PC-3 (cell line): ENCODE results near the gene ADAM12. TPM values are rescaled to one million over a fixed set of nuclear protein-coding genes. Genes with fewer than 3 reads are reported as not detected.
"Not testable (repeated sequence)": the region's sequence is repeated elsewhere in the genome, so short reads cannot be mapped to it uniquely, and the experiment has no call there.

ENCODE experiments used
- ATAC-seq: fragments of 200-7000 bp; cut with Tn5 transposase; 2 replicates; pipeline ENCODE4 v1.9.1; 2020; ENCODE audit warnings: mild to moderate bottlenecking, moderate library complexity
- BruUV-seq: library from RNA; stranded (reverse); fragments of 400-500 nt; replicated peaks from 2 replicates; lab custom pipeline; 2021; lab: Mats Ljungman, UMichigan
- CTCF ChIA-PET: fragments of 300-600 bp; sonication (Branson Sonifier 250); formaldehyde crosslinking; loops from one replicate; lab custom pipeline; 2022; ENCODE audit warnings: antibody characterized with exemption; lab: Charles Lee
- POLR2A ChIA-PET: fragments of 300-600 bp; sonication (Branson Sonifier 250); formaldehyde crosslinking; loops from one replicate; lab custom pipeline; 2022; ENCODE audit warnings: antibody characterized with exemption; ENCODE audit not compliant: unreplicated experiment; lab: Charles Lee
- DNase-seq: peaks from one replicate; pipeline ENCODE4 v3.0.0-alpha.2; 2015
- H2AFZ ChIP-seq: fragments of 300-600 bp; sonication (generic); 2 replicates; pipeline ENCODE4 v1.6.0; 2016; ENCODE audit warnings: antibody characterized with exemption, low read length
- H3F3A ChIP-seq: fragments of 300-600 bp; sonication (generic); one replicate; pipeline ENCODE4 v1.6.0; 2017; ENCODE audit warnings: antibody characterized with exemption, low read length, control low read depth, mild to moderate bottlenecking; ENCODE audit not compliant: unreplicated experiment
- H3K27ac ChIP-seq: fragments of 300-600 bp; sonication (generic); 2 replicates; pipeline ENCODE4 v1.5.1; 2016; ENCODE audit warnings: mild to moderate bottlenecking, low read length
- H3K27me3 ChIP-seq: fragments of 300-600 bp; sonication (generic); 2 replicates; pipeline ENCODE4 v1.6.1; 2016; ENCODE audit warnings: low read length, mixed read lengths
- H3K36me3 ChIP-seq: fragments of 300-600 bp; sonication (generic); 2 replicates; pipeline ENCODE4 v1.6.1; 2016; ENCODE audit warnings: low read depth, mixed run types, low read length, mixed read lengths
- H3K4me1 ChIP-seq: fragments of 300-600 bp; sonication (generic); 2 replicates; pipeline ENCODE4 v1.5.1; 2016; ENCODE audit warnings: low read length; ENCODE audit not compliant: insufficient read depth
- H3K4me2 ChIP-seq: fragments of 300-600 bp; sonication (generic); 2 replicates; pipeline ENCODE4 v1.6.0; 2016; ENCODE audit warnings: low read length
- H3K4me3 ChIP-seq: fragments of 300-600 bp; sonication (generic); 2 replicates; pipeline ENCODE4 v1.5.1; 2016; ENCODE audit warnings: mild to moderate bottlenecking, low read length, mixed read lengths
- H3K79me2 ChIP-seq: fragments of 300-600 bp; sonication (generic); 2 replicates; pipeline ENCODE4 v1.6.1; 2017; ENCODE audit warnings: low read length, mixed read lengths
- H3K9ac ChIP-seq: fragments of 300-600 bp; sonication (generic); 2 replicates; pipeline ENCODE4 v1.6.0; 2016; ENCODE audit warnings: mild to moderate bottlenecking, low read length
- H3K9me2 ChIP-seq: fragments of 300-600 bp; sonication (generic); replicated peaks from 2 replicates; pipeline ENCODE4 v1.6.1; 2016; ENCODE audit warnings: mixed run types, low read length, mixed read lengths
- H3K9me3 ChIP-seq: fragments of 300-600 bp; sonication (generic); 2 replicates; pipeline ENCODE4 v1.6.1; 2016; ENCODE audit warnings: low read length, mixed read lengths
- H4K20me1 ChIP-seq: fragments of 300-600 bp; sonication (generic); 2 replicates; pipeline ENCODE4 v1.6.1; 2016; ENCODE audit warnings: low read length, mixed read lengths
- CTCF ChIP-seq: fragments of 300-600 bp; sonication (generic); conservative IDR thresholded peaks from 2 replicates; pipeline ENCODE4 v1.5.1; 2017; ENCODE audit warnings: antibody characterized with exemption, low read depth, mild to moderate bottlenecking, low read length
- EZH2 ChIP-seq: fragments of 300-600 bp; sonication (generic); IDR thresholded peaks from one replicate; pipeline ENCODE4 v1.6.1; 2017; ENCODE audit warnings: antibody characterized with exemption, mild to moderate bottlenecking, low read length; ENCODE audit not compliant: unreplicated experiment
- EZH2phosphoT487 ChIP-seq: fragments of 300-600 bp; sonication (generic); IDR thresholded peaks from 2 replicates; pipeline ENCODE4 v1.6.1; 2018; ENCODE audit warnings: mild to moderate bottlenecking, antibody characterized with exemption, low read length, borderline replicate concordance
- intact Hi-C: fragments of 100-400 bp; cut with micrococcal nuclease; formaldehyde crosslinking; loops from 2 replicates; pipeline ENCODE4 v1.9.0; 2023
- total RNA-seq: library from RNA; depleted of rRNA; stranded (reverse); fragments of >200 nt; gene quantifications from 2 replicates; pipeline ENCODE4 v1.2.3, GENCODE V29; 2014

Gene ADAM12
- total RNA-seq, 1 experiment from 2014 or later: 3.4 TPM

DNA sequence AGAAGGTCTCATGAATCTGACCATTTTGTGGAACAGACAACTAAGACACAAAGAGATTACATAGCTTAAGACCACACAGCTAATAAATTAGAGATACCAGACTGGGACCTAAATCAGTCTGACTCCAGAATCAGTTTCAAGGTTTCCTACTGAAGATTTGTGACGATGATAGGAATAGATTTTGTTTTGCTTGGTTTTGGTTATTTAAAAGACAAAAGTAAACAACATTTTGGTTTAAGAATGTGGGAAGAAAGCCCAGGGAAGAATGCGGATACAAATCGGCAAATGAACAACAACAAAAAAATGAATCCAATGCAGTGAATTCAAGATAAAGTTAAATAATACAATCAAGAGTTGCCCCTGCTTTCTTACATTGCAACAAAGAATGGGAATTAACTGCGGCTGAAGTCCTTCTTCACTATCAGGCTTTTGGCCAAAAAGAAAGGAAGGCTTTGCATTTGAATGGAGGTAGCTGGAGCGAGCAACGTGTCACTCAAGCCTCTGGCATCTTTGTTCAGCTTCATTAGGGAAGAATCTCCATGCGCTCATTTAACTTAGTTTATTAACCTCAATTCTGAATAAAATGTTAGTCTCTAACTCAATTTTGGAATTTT lies 210.8 kb downstream of the ADAM12 start:
- H3F3A ChIP-seq: no peaks in the 10 kb centered on the region
- no peaks in the 10 kb centered on the region for H3K79me2 ChIP-seq
- no peaks in the 10 kb centered on the region for H3K36me3 ChIP-seq
- ATAC-seq (no peak), DNase-seq (no peak)
- intact Hi-C loops: no loop called here
- H4K20me1 ChIP-seq: no peaks in the 10 kb centered on the region
- H3K27me3 ChIP-seq: no peaks in the 10 kb centered on the region
- no peak overlapping the region for H3K4me3 ChIP-seq
- TF ChIP-seq CTCF: no peak
- no peak for TF ChIP-seq EZH2
- TF ChIP-seq EZH2phosphoT487: no peak
- no peak overlapping the region for H3K4me2 ChIP-seq
- H2AFZ ChIP-seq: no peak overlapping the region
- H3K9me2 ChIP-seq: no peaks in the 10 kb centered on the region
- no peaks in the 10 kb centered on the region for H3K9me3 ChIP-seq
- H3K4me1 ChIP-seq: no peaks in the 10 kb centered on the region
- BruUV-seq: no TSS peak
- no peak overlapping the region for H3K9ac ChIP-seq
- H3K27ac ChIP-seq: no peak overlapping the region
- ChIA-PET POLR2A (no interaction called here), CTCF (interaction anchor here (0.6 kb wide), 1 partner anchor 230 kb away, joined by 8 read pairs; no protein-coding TSS in a partner anchor)

- H3K27ac ChIP-seq: no peak overlapping the region
- H2AFZ ChIP-seq: no peak overlapping the region
Measured at GRCh38 chr10:126175641-126176262, 212.5 kb downstream of the ADAM12 start.

GRCh38 chr10:126172755-126173154 lies 215.5 kb downstream of the ADAM12 start:
- H3K36me3 ChIP-seq, H3K4me1 ChIP-seq, DNase-seq, H3F3A ChIP-seq, H2AFZ ChIP-seq, ATAC-seq, H3K79me2 ChIP-seq, H3K9me2 ChIP-seq, H3K9ac ChIP-seq, CTCF ChIA-PET, H3K9me3 ChIP-seq, POLR2A ChIA-PET, H3K4me2 ChIP-seq, H3K27ac ChIP-seq, H3K27me3 ChIP-seq, intact Hi-C loops, H3K4me3 ChIP-seq, H4K20me1 ChIP-seq, BruUV-seq: not testable (repeated sequence)

More at GRCh38 chr10:126175641-126176262, 212.5 kb downstream of the ADAM12 start:
- H3K27me3 ChIP-seq: no peaks in the 10 kb centered on the region
- TF ChIP-seq EZH2phosphoT487 (no peak), CTCF (no peak), EZH2 (no peak)
- ATAC-seq: no peak
- intact Hi-C loops: no loop called here
- ChIA-PET CTCF (no interaction called here), POLR2A (no interaction called here)
- BruUV-seq: no TSS peak
- H3F3A ChIP-seq: no peaks in the 10 kb centered on the region
- H3K9ac ChIP-seq: no peak overlapping the region
- no peaks in the 10 kb centered on the region for H3K9me2 ChIP-seq
- H3K36me3 ChIP-seq: no peaks in the 10 kb centered on the region
- H3K4me2 ChIP-seq: no peak overlapping the region
- no peaks in the 10 kb centered on the region for H3K4me1 ChIP-seq
- DNase-seq: no peak
- no peaks in the 10 kb centered on the region for H3K9me3 ChIP-seq
- H4K20me1 ChIP-seq: no peaks in the 10 kb centered on the region
- no peaks in the 10 kb centered on the region for H3K79me2 ChIP-seq
- no peak overlapping the region for H3K4me3 ChIP-seq
